ENCODE measurements around the gene ZNF821. TPM values are rescaled to one million over a fixed set of nuclear protein-coding genes. Genes with fewer than 3 reads are reported as not detected.
"Not testable (repeated sequence)": the region's sequence is repeated elsewhere in the genome, so short reads cannot be mapped to it uniquely, and the experiment has no call there.

The ZNF821 gene
- total RNA-seq, 1 experiment from 2014 or later, result 5.9 TPM

GRCh38 chr16:71867939-71868338, 16.0 kb downstream of the ZNF821 start:
- H3K36me3 ChIP-seq (ENCODE audit: low read depth), result no peaks in the 10 kb centered on the region
- H3K4me1 ChIP-seq (replicated peaks; ENCODE audit: insufficient read depth), result no peaks in the 10 kb centered on the region
- H4K20me1 ChIP-seq (ENCODE audit: insufficient read depth), result no peaks in the 10 kb centered on the region
- no TSS peak for BruUV-seq (replicated peaks)
- no peak overlapping the region for H3K4me2 ChIP-seq
- DNase-seq, result no peak
- ChIA-PET CTCF (no interaction called here), POLR2A (ENCODE audit: unreplicated experiment) (interaction anchor here (0.6 kb wide), 1 partner anchor 68 kb away, joined by 8 read pairs; no protein-coding TSS in a partner anchor)
- H3K9me2 ChIP-seq (ENCODE audit: insufficient read depth), result no peaks in the 10 kb centered on the region
- no peak overlapping the region for H3K27ac ChIP-seq
- H3K27me3 ChIP-seq (ENCODE audit: insufficient read depth, low read depth), result no peaks in the 10 kb centered on the region
- no peak overlapping the region for H2AFZ ChIP-seq
- no peak overlapping the region for H3K4me3 ChIP-seq
- H3K79me2 ChIP-seq (ENCODE audit: low read depth), result no peaks in the 10 kb centered on the region
- H3K9me3 ChIP-seq (ENCODE audit: insufficient read depth, low read depth), result no peaks in the 10 kb centered on the region
- H3F3A ChIP-seq (ENCODE audit: insufficient read depth, low read depth), result no peaks in the 10 kb centered on the region
- intact Hi-C loops (cut with micrococcal nuclease; ENCODE audit: unreplicated experiment), result no loop called here
- TF ChIP-seq EZH2 (IDR thresholded peaks at IDR 0.05; ENCODE audit: low read depth), result no peak

GRCh38 chr16:71867175-71867574, 16.8 kb downstream of the ZNF821 start:
- H2AFZ ChIP-seq; DNase-seq; POLR2A ChIA-PET (ENCODE audit: unreplicated experiment); H4K20me1 ChIP-seq (ENCODE audit: insufficient read depth); intact Hi-C loops (cut with micrococcal nuclease; ENCODE audit: unreplicated experiment); H3K9me3 ChIP-seq (ENCODE audit: insufficient read depth, low read depth); H3K36me3 ChIP-seq (ENCODE audit: low read depth); H3F3A ChIP-seq (ENCODE audit: insufficient read depth, low read depth); H3K27ac ChIP-seq; H3K4me1 ChIP-seq (replicated peaks; ENCODE audit: insufficient read depth); CTCF ChIA-PET; H3K4me2 ChIP-seq; BruUV-seq (replicated peaks); H3K79me2 ChIP-seq (ENCODE audit: low read depth); H3K27me3 ChIP-seq (ENCODE audit: insufficient read depth, low read depth); H3K4me3 ChIP-seq; H3K9me2 ChIP-seq (ENCODE audit: insufficient read depth): not testable (repeated sequence)

- TF ChIP-seq EZH2 (IDR thresholded peaks at IDR 0.05; ENCODE audit: low read depth), result no peak
- no peak for TF ChIP-seq CTCF (conservative IDR thresholded peaks at IDR 0.05)
- Histone ChIP-seq H2AFZ (no peak overlapping the region), H3K27ac (no peak overlapping the region), H3K4me3 (no peak overlapping the region), H3K36me3 (ENCODE audit: low read depth) (no peaks in the 10 kb centered on the region), H3K79me2 (ENCODE audit: low read depth) (no peaks in the 10 kb centered on the region), H4K20me1 (ENCODE audit: insufficient read depth) (no peaks in the 10 kb centered on the region), H3K27me3 (ENCODE audit: insufficient read depth, low read depth) (no peaks in the 10 kb centered on the region), H3K4me1 (replicated peaks; ENCODE audit: insufficient read depth) (no peaks in the 10 kb centered on the region), H3K9me3 (ENCODE audit: insufficient read depth, low read depth) (no peaks in the 10 kb centered on the region), H3K4me2 (no peak overlapping the region), H3K9me2 (ENCODE audit: insufficient read depth) (no peaks in the 10 kb centered on the region), H3F3A (ENCODE audit: insufficient read depth, low read depth) (no peaks in the 10 kb centered on the region)
- BruUV-seq (replicated peaks), result no TSS peak
- CTCF ChIA-PET, result no interaction called here
- POLR2A ChIA-PET (ENCODE audit: unreplicated experiment), result interaction anchor here (0.5 to 0.6 kb wide), 2 partner anchors 56 to 1445 kb away, joined by 3 to 12 read pairs; partner anchors contain the start of gene AP1G1
- DNase-seq, result no peak
- intact Hi-C loops (cut with micrococcal nuclease; ENCODE audit: unreplicated experiment), result no loop called here
Observed at GRCh38 chr16:71865173-71865863, 18.7 kb downstream of the ZNF821 start.

GRCh38 chr16:71863995-71864394, 20.0 kb downstream of the ZNF821 start:
- no peak overlapping the region for H2AFZ ChIP-seq
- no peak for DNase-seq
- no peaks in the 10 kb centered on the region for H3K27me3 ChIP-seq (ENCODE audit: insufficient read depth, low read depth)
- H3K4me1 ChIP-seq (replicated peaks; ENCODE audit: insufficient read depth), result no peaks in the 10 kb centered on the region
- no peaks in the 10 kb centered on the region for H3K9me3 ChIP-seq (ENCODE audit: insufficient read depth, low read depth)
- ChIA-PET CTCF (interaction anchor here (0.6 kb wide), 1 partner anchor 238 kb away, joined by 12 read pairs; the partner anchor contains the start of gene MARVELD3), POLR2A (ENCODE audit: unreplicated experiment) (no interaction called here)
- H3K36me3 ChIP-seq (ENCODE audit: low read depth), result no peaks in the 10 kb centered on the region
- H4K20me1 ChIP-seq (ENCODE audit: insufficient read depth), result no peaks in the 10 kb centered on the region
- H3K79me2 ChIP-seq (ENCODE audit: low read depth), result no peaks in the 10 kb centered on the region
- no peaks in the 10 kb centered on the region for H3K9me2 ChIP-seq (ENCODE audit: insufficient read depth)
- H3K4me3 ChIP-seq, result no peak overlapping the region
- no peak overlapping the region for H3K4me2 ChIP-seq
- intact Hi-C loops (cut with micrococcal nuclease; ENCODE audit: unreplicated experiment), result no loop called here
- H3F3A ChIP-seq (ENCODE audit: insufficient read depth, low read depth), result no peaks in the 10 kb centered on the region
- no TSS peak for BruUV-seq (replicated peaks)
- TF ChIP-seq EZH2 (IDR thresholded peaks at IDR 0.05; ENCODE audit: low read depth), result no peak
- TF ChIP-seq CTCF (conservative IDR thresholded peaks at IDR 0.05), result no peak
- H3K27ac ChIP-seq, result no peak overlapping the region
